Dermis blood vessel endothelial cell (primary cell): ENCODE measurements around the gene AQP1. TPM values are rescaled to one million over a fixed set of nuclear protein-coding genes. Genes with fewer than 3 reads are reported as not detected.
A peak's percentile ranks its signal among the peaks of the same experiment; 100 is the strongest.

Experiments used
- DNase-seq: peaks from one replicate; pipeline ENCODE4 v3.0.0; 2010
- total RNA-seq: library from RNA; depleted of rRNA; stranded (reverse); fragments of >200 nt; gene quantifications from 2 replicates; pipeline ENCODE4 v1.2.3, GENCODE V29; 2014

AQP1 gene
- total RNA-seq, 1 donor from 2014 or later: 147 TPM

GRCh38 chr7:30922596-30922995 is 10.9 kb downstream of the AQP1 start:
- no peak for DNase-seq

GRCh38 chr7:30923009-30923773 is 11.5 kb downstream of the AQP1 start:
- no peak for DNase-seq

- no peak for DNase-seq
Measured at GRCh38 chr7:30923774-30924413, 12.2 kb downstream of the AQP1 start.

DNA sequence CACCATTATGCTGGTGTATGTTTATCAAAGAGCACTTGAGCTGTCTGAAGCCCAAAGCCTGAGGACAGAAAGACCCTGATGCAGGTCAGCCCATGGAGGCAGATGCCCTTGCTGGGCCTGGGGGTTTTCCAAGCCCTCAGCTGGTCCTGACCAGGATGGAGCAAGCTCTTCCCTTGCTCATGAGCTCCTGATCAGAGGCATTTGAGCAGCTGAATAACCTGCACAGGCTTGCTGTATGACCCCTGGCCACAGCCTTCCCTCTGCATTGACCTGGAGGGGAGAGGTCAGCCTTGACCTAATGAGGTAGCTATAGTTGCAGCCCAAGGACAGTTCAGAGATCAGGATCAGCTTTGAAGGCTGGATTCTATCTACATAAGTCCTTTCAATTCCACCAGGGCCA is 13.0 kb downstream of the AQP1 start:
- DNase-seq: no peak

DNA sequence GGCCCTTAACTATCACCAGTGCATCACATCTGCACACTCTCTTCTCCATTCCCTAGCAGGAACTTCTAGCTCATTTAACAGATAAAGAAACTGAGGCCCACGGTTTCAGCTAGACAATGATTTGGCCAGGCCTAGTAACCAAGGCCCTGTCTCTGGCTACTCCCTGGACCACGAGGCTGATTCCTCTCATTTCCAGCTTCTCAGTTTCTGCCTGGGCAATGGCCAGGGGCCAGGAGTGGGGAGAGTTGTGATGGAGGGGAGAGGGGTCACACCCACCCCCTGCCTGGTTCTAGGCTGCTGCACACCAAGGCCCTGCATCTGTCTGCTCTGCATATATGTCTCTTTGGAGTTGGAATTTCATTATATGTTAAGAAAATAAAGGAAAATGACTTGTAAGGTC is 13.5 kb downstream of the AQP1 start:
- no peak for DNase-seq

- DNase-seq: no peak
Measured at GRCh38 chr7:30925913-30926312, 14.3 kb downstream of the AQP1 start.

DNA sequence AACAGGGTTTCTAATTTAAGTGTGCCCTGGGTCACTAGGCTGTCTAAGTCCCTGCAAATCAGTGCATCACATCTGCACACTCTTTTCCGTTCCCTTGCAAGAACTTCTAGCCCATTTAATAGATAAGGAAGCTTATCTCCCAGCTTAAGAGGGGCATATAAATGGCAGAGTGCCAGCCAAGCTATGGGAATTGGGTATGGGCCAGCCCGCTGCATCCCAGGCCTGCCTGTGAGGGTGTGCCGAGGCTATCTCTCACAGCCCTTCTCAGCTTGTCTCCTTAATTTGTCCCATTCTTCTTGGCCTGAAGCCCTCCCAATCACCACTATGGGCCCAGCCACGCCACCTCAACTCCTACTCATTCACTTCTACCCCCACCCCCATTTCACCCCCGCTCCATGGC is 14.7 kb downstream of the AQP1 start:
- peak; percentile 25 for DNase-seq

GRCh38 chr7:30927040-30927439 is 15.4 kb downstream of the AQP1 start:
- no peak for DNase-seq

- DNase-seq: no peak
Measured at GRCh38 chr7:30927559-30927958, 15.9 kb downstream of the AQP1 start.

- no peak for DNase-seq
Measured at GRCh38 chr7:30928254-30928872, 16.7 kb downstream of the AQP1 start.

- no peak for DNase-seq
Measured at GRCh38 chr7:30929686-30930085, 18.0 kb downstream of the AQP1 start.

- DNase-seq: no peak
Measured at GRCh38 chr7:30930621-30931020, 19.0 kb downstream of the AQP1 start.

DNA sequence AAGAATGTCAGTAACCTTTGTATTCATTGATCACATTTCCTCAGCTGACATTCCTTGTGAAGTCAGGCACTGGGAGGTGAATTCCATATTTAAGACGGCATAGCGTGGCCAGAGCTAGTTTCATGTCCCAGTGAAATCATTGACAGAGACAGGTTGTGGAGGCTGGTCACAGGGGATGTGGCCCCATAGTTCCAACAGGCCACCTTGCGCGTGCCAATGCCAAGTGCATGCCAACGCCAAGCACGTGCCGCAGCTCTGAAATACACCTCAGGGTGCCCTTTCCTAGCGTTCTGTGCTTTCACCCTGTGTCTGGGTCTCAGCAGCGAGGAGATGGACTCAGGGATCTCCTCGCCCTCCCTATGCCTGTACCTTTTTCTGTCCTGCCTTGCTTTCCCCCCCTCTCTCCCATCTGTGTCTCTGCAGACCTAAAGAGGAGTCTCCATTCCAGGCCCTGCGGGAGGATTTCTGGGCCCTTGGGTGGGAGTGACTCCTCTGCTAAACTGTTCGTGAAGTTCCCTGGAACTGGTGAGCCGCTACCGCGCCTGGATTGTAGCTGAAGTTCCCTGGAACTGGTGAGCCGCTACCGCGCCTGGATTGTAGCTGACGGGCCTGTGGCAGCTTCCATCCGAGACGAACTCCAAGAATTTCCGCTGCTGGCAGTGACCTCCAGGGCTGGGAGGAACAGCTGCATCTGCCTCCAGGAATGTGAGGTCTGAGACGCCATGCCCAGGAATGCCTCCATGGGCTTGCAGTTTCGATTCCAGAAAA is 19.7 kb downstream of the AQP1 start:
- DNase-seq: no peak

- no peak for DNase-seq
Measured at GRCh38 chr7:30931929-30932540, 20.4 kb downstream of the AQP1 start.

GRCh38 chr7:30932562-30932961 is 20.9 kb downstream of the AQP1 start:
- DNase-seq: no peak

DNA sequence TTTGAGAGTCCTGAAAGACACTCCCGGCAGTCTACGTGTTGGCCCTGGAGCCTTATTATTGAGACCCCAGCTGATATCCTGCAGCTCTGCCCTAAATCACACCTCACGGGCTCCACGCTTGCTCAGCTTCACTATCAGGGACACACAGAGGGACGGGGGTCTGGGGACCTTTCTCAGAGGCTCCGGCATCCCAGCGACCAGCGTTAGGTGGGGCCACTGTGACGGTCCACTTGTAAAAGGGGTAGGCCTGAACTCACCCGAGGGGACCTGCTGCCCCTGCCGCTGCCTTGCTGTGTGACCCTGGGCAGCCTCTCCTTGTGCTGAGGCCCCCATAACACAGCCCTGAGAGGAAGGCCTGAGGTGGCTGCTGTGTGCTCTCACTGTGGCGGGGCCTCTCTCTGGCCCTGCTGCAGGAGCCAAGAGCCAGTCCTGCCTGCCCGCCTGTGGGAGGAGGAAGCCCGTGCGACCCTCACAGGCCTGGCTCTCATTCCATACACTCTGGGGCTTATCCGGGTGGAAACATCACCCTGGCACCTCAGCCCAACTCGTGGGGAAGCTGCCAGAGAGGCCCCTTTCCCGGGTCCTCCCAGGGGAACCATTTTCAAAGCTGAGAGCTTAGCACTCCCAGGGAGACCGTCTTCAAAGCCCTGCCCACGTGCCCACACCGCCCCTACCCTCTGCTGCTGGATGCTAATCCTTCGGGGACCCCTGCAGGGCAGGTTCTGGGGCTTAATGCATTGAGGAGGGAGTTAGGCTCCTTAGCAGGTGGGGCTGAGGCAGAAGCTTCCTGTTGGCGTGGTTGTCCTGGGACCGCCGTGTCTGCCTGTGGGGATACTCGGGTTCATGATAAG is 21.7 kb downstream of the AQP1 start:
- DNase-seq: no peak

GRCh38 chr7:30934225-30934624 is 22.6 kb downstream of the AQP1 start:
- no peak for DNase-seq

DNA sequence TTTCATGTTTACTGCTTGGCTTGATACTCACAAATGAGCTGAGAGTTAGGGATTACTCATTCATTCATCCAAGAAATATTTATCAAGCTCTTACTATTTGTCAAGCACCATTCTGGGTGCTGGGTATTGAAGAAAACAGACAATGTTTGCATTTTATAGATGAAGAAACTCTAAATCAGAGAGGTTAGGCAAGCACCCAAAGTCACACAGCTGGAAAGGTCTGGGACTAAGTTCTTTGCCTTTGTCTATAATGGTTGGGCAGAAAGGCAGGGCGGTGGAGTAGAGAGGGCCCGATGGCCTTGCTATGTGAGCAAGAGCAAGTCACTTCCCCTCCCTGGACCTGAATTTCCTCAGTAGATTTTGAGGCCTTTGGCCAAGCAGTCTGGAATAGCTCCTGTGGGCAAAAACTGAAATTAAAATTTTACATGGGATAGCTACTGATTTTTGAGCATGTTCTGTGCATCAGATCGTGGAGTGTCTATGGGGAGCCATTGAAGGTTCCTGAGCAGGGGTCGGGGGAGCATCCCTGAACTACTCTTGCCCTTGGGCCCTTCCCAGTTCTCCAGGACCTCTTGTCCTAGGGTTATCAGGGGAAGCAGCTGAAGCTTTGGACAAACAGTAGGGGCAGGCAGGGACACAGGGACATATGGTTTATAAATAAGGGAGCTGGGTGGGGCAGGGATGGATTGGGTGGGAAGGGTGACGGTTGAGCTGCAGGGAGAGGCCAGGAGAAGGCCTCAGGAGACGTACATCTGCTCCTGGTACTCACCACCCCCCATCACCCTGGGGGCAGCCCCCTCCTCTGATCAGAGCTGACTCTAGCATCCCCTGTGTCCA is 23.3 kb downstream of the AQP1 start:
- DNase-seq: no peak

- no peak for DNase-seq
Measured at GRCh38 chr7:30935569-30935877, 23.9 kb downstream of the AQP1 start.

DNA sequence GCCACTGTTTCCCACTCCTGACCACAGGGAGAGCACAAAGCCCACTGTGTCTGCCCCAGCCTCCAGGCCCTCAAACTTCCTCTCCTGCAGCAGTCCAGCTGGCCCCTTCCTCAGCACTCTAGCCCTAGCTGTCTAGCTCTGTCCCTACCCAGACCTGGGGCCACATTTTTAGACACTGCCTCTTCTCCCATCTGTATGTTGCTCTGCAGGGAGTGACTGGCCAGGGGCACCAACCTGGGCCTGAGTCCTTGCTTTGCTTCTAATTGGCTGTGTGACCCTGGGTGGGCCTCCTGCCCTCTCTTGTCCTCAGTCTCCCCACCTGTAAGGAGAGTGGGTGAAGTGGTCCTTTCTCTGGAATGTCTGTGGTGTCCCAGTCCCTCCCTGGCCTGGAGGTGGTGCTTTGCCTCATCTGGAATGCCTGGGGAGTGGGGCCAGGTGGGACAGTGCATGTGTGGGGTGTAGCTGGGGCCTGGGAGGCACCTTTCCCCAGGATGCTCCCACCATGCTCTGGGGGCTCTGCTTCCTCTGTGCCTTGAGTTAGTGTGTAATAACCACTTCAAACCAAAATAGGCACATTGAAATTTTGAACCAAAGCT is 25.1 kb downstream of the AQP1 start:
- no peak for DNase-seq

- no peak for DNase-seq
Measured at GRCh38 chr7:30937416-30937815, 25.8 kb downstream of the AQP1 start.
